ENCODE results near the gene PTPRD. TPM values are rescaled to one million over a fixed set of nuclear protein-coding genes. Genes with fewer than 3 reads are reported as not detected.

The PTPRD gene
- total RNA-seq, 2 experiments from 2014 or later, result 0.03 TPM; not detected in 1

GRCh38 chr9:8648271-8648845 is 1964.4 kb downstream of the PTPRD start:
- Histone ChIP-seq H3K4me2 (ENCODE audit: low read length) (no peak overlapping the region), H3K4me1 (ENCODE audit: insufficient read depth, low read length, poor library complexity, severe bottlenecking) (no peaks in the 10 kb centered on the region), H3K4me3 (ENCODE audit: low read depth, low read length, poor library complexity, severe bottlenecking) (no peak overlapping the region), H3K27ac (ENCODE audit: low read depth, low read length, poor library complexity, severe bottlenecking) (no peak overlapping the region), H3K9me2 (ENCODE audit: insufficient read depth, low read length) (no peaks in the 10 kb centered on the region), H3K79me2 (ENCODE audit: insufficient read depth, low read depth, low read length) (no peaks in the 10 kb centered on the region), H3K9me3 (ENCODE audit: low read length) (no peaks in the 10 kb centered on the region), H2AFZ (ENCODE audit: low read length) (no peak overlapping the region), H3K36me3 (ENCODE audit: insufficient read depth, low read length) (no peaks in the 10 kb centered on the region), H4K20me1 (ENCODE audit: insufficient read depth, low read length) (no peaks in the 10 kb centered on the region)
- no peak for DNase-seq (ENCODE audit: low spot score)
- POLR2A ChIA-PET, result interaction anchor here (0.6 kb wide), 1 partner anchor 198 kb away, joined by 3 read pairs; no protein-coding TSS in a partner anchor
- CTCF ChIA-PET (ENCODE audit: unreplicated experiment), result no interaction called here
- TF ChIP-seq EZH2phosphoT487 (IDR thresholded peaks at IDR 0.05; ENCODE audit: borderline replicate concordance, low read depth, low read length), result no peak
- TF ChIP-seq, protein P1, sequence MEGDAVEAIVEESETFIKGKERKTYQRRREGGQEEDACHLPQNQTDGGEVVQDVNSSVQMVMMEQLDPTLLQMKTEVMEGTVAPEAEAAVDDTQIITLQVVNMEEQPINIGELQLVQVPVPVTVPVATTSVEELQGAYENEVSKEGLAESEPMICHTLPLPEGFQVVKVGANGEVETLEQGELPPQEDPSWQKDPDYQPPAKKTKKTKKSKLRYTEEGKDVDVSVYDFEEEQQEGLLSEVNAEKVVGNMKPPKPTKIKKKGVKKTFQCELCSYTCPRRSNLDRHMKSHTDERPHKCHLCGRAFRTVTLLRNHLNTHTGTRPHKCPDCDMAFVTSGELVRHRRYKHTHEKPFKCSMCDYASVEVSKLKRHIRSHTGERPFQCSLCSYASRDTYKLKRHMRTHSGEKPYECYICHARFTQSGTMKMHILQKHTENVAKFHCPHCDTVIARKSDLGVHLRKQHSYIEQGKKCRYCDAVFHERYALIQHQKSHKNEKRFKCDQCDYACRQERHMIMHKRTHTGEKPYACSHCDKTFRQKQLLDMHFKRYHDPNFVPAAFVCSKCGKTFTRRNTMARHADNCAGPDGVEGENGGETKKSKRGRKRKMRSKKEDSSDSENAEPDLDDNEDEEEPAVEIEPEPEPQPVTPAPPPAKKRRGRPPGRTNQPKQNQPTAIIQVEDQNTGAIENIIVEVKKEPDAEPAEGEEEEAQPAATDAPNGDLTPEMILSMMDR (conservative IDR thresholded peaks at IDR 0.05; ENCODE audit: low read length), result no peak
- intact Hi-C loops (cut with micrococcal nuclease; ENCODE audit: unreplicated experiment), result no loop called here
- BruUV-seq (replicated peaks), result no TSS peak

DNA sequence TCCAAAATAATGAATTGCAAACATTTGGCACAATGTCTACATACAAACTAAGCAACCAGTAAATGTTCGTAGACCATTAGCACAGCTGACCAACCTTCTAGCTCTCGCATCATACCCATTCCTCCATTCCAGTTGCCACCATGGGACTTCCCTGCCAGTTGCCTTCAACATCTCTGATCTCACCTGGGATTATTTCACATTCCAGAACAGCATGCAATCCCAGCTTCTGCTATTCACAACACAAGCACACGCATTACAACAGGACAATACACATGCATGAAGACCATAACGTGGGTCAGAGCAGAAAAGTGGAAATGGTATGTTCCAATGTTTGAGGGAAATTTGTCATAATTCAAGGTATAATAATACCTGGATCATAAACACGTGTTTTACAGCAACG is 1965.0 kb downstream of the PTPRD start:
- intact Hi-C loops (cut with micrococcal nuclease; ENCODE audit: unreplicated experiment), result no loop called here
- H3K4me3 ChIP-seq (ENCODE audit: low read depth, low read length, poor library complexity, severe bottlenecking), result no peak overlapping the region
- no peaks in the 10 kb centered on the region for H3K9me3 ChIP-seq (ENCODE audit: low read length)
- H3K27ac ChIP-seq (ENCODE audit: low read depth, low read length, poor library complexity, severe bottlenecking), result no peak overlapping the region
- DNase-seq (ENCODE audit: low spot score), result no peak
- no peak overlapping the region for H2AFZ ChIP-seq (ENCODE audit: low read length)
- TF ChIP-seq, protein P1 (conservative IDR thresholded peaks at IDR 0.05; ENCODE audit: low read length), result no peak
- TF ChIP-seq EZH2phosphoT487 (IDR thresholded peaks at IDR 0.05; ENCODE audit: borderline replicate concordance, low read depth, low read length), result no peak
- H3K4me1 ChIP-seq (ENCODE audit: insufficient read depth, low read length, poor library complexity, severe bottlenecking), result no peaks in the 10 kb centered on the region
- ChIA-PET CTCF (ENCODE audit: unreplicated experiment) (no interaction called here), POLR2A (interaction anchor here (0.8 kb wide), 1 partner anchor 11 kb away, joined by 4 read pairs; no protein-coding TSS in a partner anchor)
- no peaks in the 10 kb centered on the region for H4K20me1 ChIP-seq (ENCODE audit: insufficient read depth, low read length)
- H3K4me2 ChIP-seq (ENCODE audit: low read length), result no peak overlapping the region
- no peaks in the 10 kb centered on the region for H3K79me2 ChIP-seq (ENCODE audit: insufficient read depth, low read depth, low read length)
- no peaks in the 10 kb centered on the region for H3K9me2 ChIP-seq (ENCODE audit: insufficient read depth, low read length)
- no TSS peak for BruUV-seq (replicated peaks)
- H3K36me3 ChIP-seq (ENCODE audit: insufficient read depth, low read length), result no peaks in the 10 kb centered on the region

DNA sequence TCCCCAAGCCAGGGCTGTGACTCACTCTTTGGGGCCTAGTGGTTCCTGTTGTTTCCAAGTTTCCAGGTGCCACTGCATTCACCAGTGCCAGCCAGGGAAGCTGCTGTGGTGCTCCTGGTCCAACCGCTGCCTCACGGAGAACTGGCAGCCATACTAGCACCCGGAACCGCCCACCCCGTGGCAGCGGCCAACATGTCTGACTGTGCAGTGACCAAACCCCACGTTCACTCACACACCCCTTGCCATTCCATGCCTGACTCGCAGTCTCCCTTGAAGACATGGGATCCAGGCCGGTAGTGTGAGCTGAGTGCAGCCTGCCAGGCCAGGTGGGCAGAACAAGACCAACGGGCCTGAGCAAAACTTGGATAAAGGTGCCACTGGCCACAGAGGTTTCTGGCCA is 1968.2 kb downstream of the PTPRD start:
- ChIA-PET POLR2A (no interaction called here), CTCF (ENCODE audit: unreplicated experiment) (no interaction called here)
- no peak overlapping the region for H3K4me2 ChIP-seq (ENCODE audit: low read length)

More for the DNA sequence above, 1968.2 kb downstream of the PTPRD start:
- intact Hi-C loops (cut with micrococcal nuclease; ENCODE audit: unreplicated experiment), result no loop called here
- Histone ChIP-seq H3K4me1 (ENCODE audit: insufficient read depth, low read length, poor library complexity, severe bottlenecking) (no peaks in the 10 kb centered on the region), H3K79me2 (ENCODE audit: insufficient read depth, low read depth, low read length) (no peaks in the 10 kb centered on the region), H3K36me3 (ENCODE audit: insufficient read depth, low read length) (no peaks in the 10 kb centered on the region), H2AFZ (ENCODE audit: low read length) (no peak overlapping the region), H3K4me3 (ENCODE audit: low read depth, low read length, poor library complexity, severe bottlenecking) (no peak overlapping the region), H4K20me1 (ENCODE audit: insufficient read depth, low read length) (no peaks in the 10 kb centered on the region), H3K27ac (ENCODE audit: low read depth, low read length, poor library complexity, severe bottlenecking) (no peak overlapping the region), H3K9me2 (ENCODE audit: insufficient read depth, low read length) (no peaks in the 10 kb centered on the region), H3K9me3 (ENCODE audit: low read length) (no peaks in the 10 kb centered on the region)
- BruUV-seq (replicated peaks), result no TSS peak
- TF ChIP-seq EZH2phosphoT487 (IDR thresholded peaks at IDR 0.05; ENCODE audit: borderline replicate concordance, low read depth, low read length), result no peak
- TF ChIP-seq, protein P1 (conservative IDR thresholded peaks at IDR 0.05; ENCODE audit: low read length), result no peak
- DNase-seq (ENCODE audit: low spot score), result no peak

Measured in OCI-LY7 (cell line).